ENCODE results near the gene SLC35F3.
"Not testable (repeated sequence)": the region's sequence is repeated elsewhere in the genome, so short reads cannot be mapped to it uniquely, and the experiment has no call there.

The SLC35F3 gene

GRCh38 chr1:234152344-234152743 is 247.9 kb downstream of the SLC35F3 start:
- not testable (repeated sequence) for DNase-seq

- peak; percentile 31 for DNase-seq
Observed at GRCh38 chr1:234154320-234155251, 250.1 kb downstream of the SLC35F3 start.

- DNase-seq: no peak
Observed at GRCh38 chr1:234162661-234163060, 258.2 kb downstream of the SLC35F3 start.

- DNase-seq: no peak
Observed at GRCh38 chr1:234163267-234163919, 258.9 kb downstream of the SLC35F3 start.

- no peak for DNase-seq
Observed at GRCh38 chr1:234164098-234164709, 259.7 kb downstream of the SLC35F3 start.

GRCh38 chr1:234168061-234168724 is 263.7 kb downstream of the SLC35F3 start:
- no peak for DNase-seq

- no peak for DNase-seq
Observed at GRCh38 chr1:234169161-234169849, 264.8 kb downstream of the SLC35F3 start.

- DNase-seq: no peak
Observed at GRCh38 chr1:234170067-234170466, 265.6 kb downstream of the SLC35F3 start.

GRCh38 chr1:234170622-234171021 is 266.1 kb downstream of the SLC35F3 start:
- no peak for DNase-seq

- no peak for DNase-seq
Observed at GRCh38 chr1:234173968-234174367, 269.5 kb downstream of the SLC35F3 start.

- no peak for DNase-seq
Observed at GRCh38 chr1:234175363-234175762, 270.9 kb downstream of the SLC35F3 start.

GRCh38 chr1:234176000-234176399 is 271.5 kb downstream of the SLC35F3 start:
- DNase-seq: no peak

GRCh38 chr1:234176847-234177246 is 272.4 kb downstream of the SLC35F3 start:
- not testable (repeated sequence) for DNase-seq

- DNase-seq: no peak
Observed at GRCh38 chr1:234185438-234185837, 281.0 kb downstream of the SLC35F3 start.

GRCh38 chr1:234186037-234186688 is 281.7 kb downstream of the SLC35F3 start:
- DNase-seq: no peak

GRCh38 chr1:234188454-234188792 is 283.9 kb downstream of the SLC35F3 start:
- no peak for DNase-seq

- DNase-seq: no peak
Observed at GRCh38 chr1:234197839-234198238, 293.4 kb downstream of the SLC35F3 start.

- DNase-seq: no peak
Observed at GRCh38 chr1:234199476-234200127, 295.1 kb downstream of the SLC35F3 start.

- DNase-seq: no peak
Observed at GRCh38 chr1:234200566-234200965, 296.1 kb downstream of the SLC35F3 start.

- no peak for DNase-seq
Observed at GRCh38 chr1:234201600-234201999, 297.1 kb downstream of the SLC35F3 start.

GRCh38 chr1:234205966-234206365 is 301.5 kb downstream of the SLC35F3 start:
- DNase-seq: no peak

Measured in NCI-H748 treated with DMSO at 0.1 percent for 48 hours (cell line).